HG03558 (cell line): ENCODE measurements around the gene C12orf54.
"Not testable (repeated sequence)": the region's sequence is repeated elsewhere in the genome, so short reads cannot be mapped to it uniquely, and the experiment has no call there.

Experiments used
- ATAC-seq: cut with Tn5 transposase; IDR thresholded peaks from one replicate; pipeline ENCODE4 v1.9.1; 2021; ENCODE audit warnings: moderate number of reproducible peaks; ENCODE audit not compliant: unreplicated experiment; ENCODE audit errors: extremely low read depth

The C12orf54 gene

GRCh38 chr12:48482198-48482597 lies at the start of gene C12orf54:
Gene C12orf54, plus strand, starts transcription at chr12:48482498. Its CDS starts 799 bp downstream, at chr12:48483297.
- no peak for ATAC-seq

- not testable (repeated sequence) for ATAC-seq
Measured at GRCh38 chr12:48434016-48434415, 48.3 kb upstream of the C12orf54 start.

- no peak for ATAC-seq
Measured at GRCh38 chr12:48441069-48441468, 41.2 kb upstream of the C12orf54 start.

- ATAC-seq, result no peak
Measured at GRCh38 chr12:48442179-48442847, 40.0 kb upstream of the C12orf54 start.

- no peak for ATAC-seq
Measured at GRCh38 chr12:48445538-48445937, 36.8 kb upstream of the C12orf54 start.

GRCh38 chr12:48446161-48446776 lies 36.0 kb upstream of the C12orf54 start:
- ATAC-seq, result no peak

GRCh38 chr12:48447755-48448154 lies 34.5 kb upstream of the C12orf54 start:
- ATAC-seq, result no peak

GRCh38 chr12:48451372-48451771 lies 30.9 kb upstream of the C12orf54 start:
- ATAC-seq, result no peak

GRCh38 chr12:48452961-48453360 lies 29.3 kb upstream of the C12orf54 start:
- ATAC-seq, result not testable (repeated sequence)

- no peak for ATAC-seq
Measured at GRCh38 chr12:48454667-48455066, 27.6 kb upstream of the C12orf54 start.

- ATAC-seq, result no peak
Measured at GRCh38 chr12:48455116-48455515, 27.2 kb upstream of the C12orf54 start.

- ATAC-seq, result no peak
Measured at GRCh38 chr12:48459259-48459658, 23.0 kb upstream of the C12orf54 start.

GRCh38 chr12:48469027-48469426 lies 13.3 kb upstream of the C12orf54 start:
- not testable (repeated sequence) for ATAC-seq

- ATAC-seq, result no peak
Measured at GRCh38 chr12:48472259-48472658, 10.0 kb upstream of the C12orf54 start, which contains the start of gene ANP32D. Gene ANP32D, plus strand, starts transcription at chr12:48472559. Its CDS starts 106 bp downstream, at chr12:48472665.

GRCh38 chr12:48473061-48473460 lies 9.2 kb upstream of the C12orf54 start:
- ATAC-seq, result no peak

GRCh38 chr12:48474497-48474896 lies 7.8 kb upstream of the C12orf54 start:
- ATAC-seq, result not testable (repeated sequence)

- ATAC-seq, result no peak
Measured at GRCh38 chr12:48482930-48483329, 632 bp downstream of the C12orf54 start.

GRCh38 chr12:48486261-48486660 lies 4.0 kb downstream of the C12orf54 start:
- ATAC-seq, result no peak

GRCh38 chr12:48486679-48487078 lies 4.4 kb downstream of the C12orf54 start:
- no peak for ATAC-seq

- ATAC-seq, result peak; percentile 94
Measured at GRCh38 chr12:48489012-48489411, 6.7 kb downstream of the C12orf54 start.

- not testable (repeated sequence) for ATAC-seq
Measured at GRCh38 chr12:48489456-48489855, 7.2 kb downstream of the C12orf54 start.

GRCh38 chr12:48500281-48500680 lies 18.0 kb downstream of the C12orf54 start:
- not testable (repeated sequence) for ATAC-seq
